ENCODE results near the gene SBF1.
A peak's percentile ranks its signal among the peaks of the same experiment; 100 is the strongest.
"Not testable (repeated sequence)": the region's sequence is repeated elsewhere in the genome, so short reads cannot be mapped to it uniquely, and the experiment has no call there.

SBF1 gene

DNA sequence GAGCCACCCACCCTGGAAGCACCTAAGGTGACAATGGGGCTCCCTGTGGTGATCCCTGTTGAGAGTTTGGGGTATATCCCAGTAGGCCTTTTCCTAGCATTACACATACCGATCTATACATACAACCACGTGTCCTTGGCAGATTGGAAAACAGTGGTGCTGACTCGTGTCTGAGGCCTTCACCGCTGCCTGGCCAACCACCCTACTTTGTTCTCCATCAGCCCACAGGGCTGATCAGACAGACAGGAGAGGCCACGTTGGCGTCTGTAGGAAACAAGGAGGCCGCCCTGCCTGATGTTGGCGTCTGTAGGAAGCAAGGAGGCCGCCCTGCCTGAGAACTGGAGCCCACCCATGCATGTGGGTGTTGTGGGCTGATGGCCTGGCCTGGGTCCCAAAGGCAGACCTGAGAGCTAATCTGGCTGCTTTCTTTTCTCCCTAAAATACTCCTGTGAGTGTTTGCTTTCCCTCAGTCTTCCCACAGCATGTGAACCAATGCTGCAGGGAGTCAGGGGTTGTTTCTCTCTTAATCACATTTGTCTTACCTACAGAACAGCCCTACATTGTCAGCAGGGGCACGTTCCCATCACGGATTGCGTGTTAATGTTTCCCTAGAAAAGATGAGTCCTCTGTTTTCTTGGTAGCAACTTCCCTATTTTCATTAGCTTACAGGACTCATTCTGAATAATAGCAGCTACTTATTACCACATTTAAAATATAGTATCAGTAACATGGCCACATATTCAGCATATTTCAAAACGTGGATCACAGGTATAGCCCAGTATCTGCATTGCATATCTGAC, 57.2 kb downstream of the SBF1 start:
- Histone ChIP-seq H3K4me1 (ENCODE audit: control insufficient read depth, insufficient read depth, low read length) (no peaks in the 10 kb centered on the region), H3K27ac (ENCODE audit: low read depth, low read length) (no peak overlapping the region), H3K36me3 (ENCODE audit: control insufficient read depth, insufficient read depth, low read length) (peaks cover 80% of the 10 kb centered on the region), H3K4me3 (ENCODE audit: low read depth, low read length) (no peak overlapping the region), H3K9ac (ENCODE audit: low read length) (no peak overlapping the region), H3K9me3 (ENCODE audit: control insufficient read depth, insufficient read depth, low read depth, low read length) (no peaks in the 10 kb centered on the region), H3K27me3 (ENCODE audit: control insufficient read depth, insufficient read depth, low read length) (no peaks in the 10 kb centered on the region)

- Histone ChIP-seq H3K9ac (ENCODE audit: low read length) (no peak overlapping the region), H3K36me3 (ENCODE audit: control insufficient read depth, insufficient read depth, low read length) (peaks cover 74% of the 10 kb centered on the region), H3K27me3 (ENCODE audit: control insufficient read depth, insufficient read depth, low read length) (no peaks in the 10 kb centered on the region), H3K9me3 (ENCODE audit: control insufficient read depth, insufficient read depth, low read depth, low read length) (no peaks in the 10 kb centered on the region), H3K27ac (ENCODE audit: low read depth, low read length) (no peak overlapping the region), H3K4me3 (ENCODE audit: low read depth, low read length) (no peak overlapping the region), H3K4me1 (ENCODE audit: control insufficient read depth, insufficient read depth, low read length) (no peaks in the 10 kb centered on the region)
Measured at GRCh38 chr22:50416996-50417395, 57.8 kb downstream of the SBF1 start.

DNA sequence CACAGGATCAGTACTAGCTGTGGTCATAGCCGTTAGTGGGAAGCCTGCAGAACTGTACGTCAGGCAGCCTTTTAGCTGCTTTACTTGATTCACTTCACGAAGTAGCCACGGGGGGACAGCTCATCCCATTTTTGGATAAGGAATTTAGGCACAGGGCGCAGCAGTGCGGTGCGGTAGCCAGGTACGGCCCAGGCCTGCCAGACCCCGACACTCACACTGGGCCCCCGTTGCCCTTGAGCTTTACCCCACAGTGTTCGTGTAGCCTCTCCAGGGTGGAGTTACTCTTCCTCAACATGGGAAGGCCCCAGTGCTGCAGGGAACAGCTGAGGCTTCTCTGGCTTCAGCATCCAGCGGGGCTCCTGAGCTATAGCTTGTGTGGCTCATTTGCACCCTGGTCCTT, 59.4 kb downstream of the SBF1 start:
- Histone ChIP-seq H3K9me3 (ENCODE audit: control insufficient read depth, insufficient read depth, low read depth, low read length) (no peaks in the 10 kb centered on the region), H3K4me3 (ENCODE audit: low read depth, low read length) (no peak overlapping the region), H3K4me1 (ENCODE audit: control insufficient read depth, insufficient read depth, low read length) (no peaks in the 10 kb centered on the region), H3K27ac (ENCODE audit: low read depth, low read length) (no peak overlapping the region), H3K9ac (ENCODE audit: low read length) (no peak overlapping the region), H3K36me3 (ENCODE audit: control insufficient read depth, insufficient read depth, low read length) (peaks cover 65% of the 10 kb centered on the region), H3K27me3 (ENCODE audit: control insufficient read depth, insufficient read depth, low read length) (no peaks in the 10 kb centered on the region)

GRCh38 chr22:50414476-50415248, 60.2 kb downstream of the SBF1 start:
- Histone ChIP-seq H3K4me1 (ENCODE audit: control insufficient read depth, insufficient read depth, low read length) (no peaks in the 10 kb centered on the region), H3K27ac (ENCODE audit: low read depth, low read length) (no peak overlapping the region), H3K36me3 (ENCODE audit: control insufficient read depth, insufficient read depth, low read length) (peaks cover 57% of the 10 kb centered on the region), H3K4me3 (ENCODE audit: low read depth, low read length) (no peak overlapping the region), H3K27me3 (ENCODE audit: control insufficient read depth, insufficient read depth, low read length) (no peaks in the 10 kb centered on the region), H3K9me3 (ENCODE audit: control insufficient read depth, insufficient read depth, low read depth, low read length) (no peaks in the 10 kb centered on the region), H3K9ac (ENCODE audit: low read length) (no peak overlapping the region)

- not testable (repeated sequence) for H3K9ac ChIP-seq (ENCODE audit: low read length); H3K27me3 ChIP-seq (ENCODE audit: control insufficient read depth, insufficient read depth, low read length); H3K4me3 ChIP-seq (ENCODE audit: low read depth, low read length); H3K4me1 ChIP-seq (ENCODE audit: control insufficient read depth, insufficient read depth, low read length); H3K27ac ChIP-seq (ENCODE audit: low read depth, low read length); H3K9me3 ChIP-seq (ENCODE audit: control insufficient read depth, insufficient read depth, low read depth, low read length)
- H3K36me3 ChIP-seq (ENCODE audit: control insufficient read depth, insufficient read depth, low read length) = peaks cover 32% of the 10 kb centered on the region
Measured at GRCh38 chr22:50408954-50409353, 65.9 kb downstream of the SBF1 start.

GRCh38 chr22:50408311-50408710, 66.5 kb downstream of the SBF1 start:
- no peaks in the 10 kb centered on the region for H3K4me1 ChIP-seq (ENCODE audit: control insufficient read depth, insufficient read depth, low read length)
- no peaks in the 10 kb centered on the region for H3K27me3 ChIP-seq (ENCODE audit: control insufficient read depth, insufficient read depth, low read length)
- peak overlapping the region; percentile 31 for H3K9ac ChIP-seq (ENCODE audit: low read length)
- peaks cover 28% of the 10 kb centered on the region for H3K36me3 ChIP-seq (ENCODE audit: control insufficient read depth, insufficient read depth, low read length)
- no peaks in the 10 kb centered on the region for H3K9me3 ChIP-seq (ENCODE audit: control insufficient read depth, insufficient read depth, low read depth, low read length)
- no peak overlapping the region for H3K27ac ChIP-seq (ENCODE audit: low read depth, low read length)
- no peak overlapping the region for H3K4me3 ChIP-seq (ENCODE audit: low read depth, low read length)

DNA sequence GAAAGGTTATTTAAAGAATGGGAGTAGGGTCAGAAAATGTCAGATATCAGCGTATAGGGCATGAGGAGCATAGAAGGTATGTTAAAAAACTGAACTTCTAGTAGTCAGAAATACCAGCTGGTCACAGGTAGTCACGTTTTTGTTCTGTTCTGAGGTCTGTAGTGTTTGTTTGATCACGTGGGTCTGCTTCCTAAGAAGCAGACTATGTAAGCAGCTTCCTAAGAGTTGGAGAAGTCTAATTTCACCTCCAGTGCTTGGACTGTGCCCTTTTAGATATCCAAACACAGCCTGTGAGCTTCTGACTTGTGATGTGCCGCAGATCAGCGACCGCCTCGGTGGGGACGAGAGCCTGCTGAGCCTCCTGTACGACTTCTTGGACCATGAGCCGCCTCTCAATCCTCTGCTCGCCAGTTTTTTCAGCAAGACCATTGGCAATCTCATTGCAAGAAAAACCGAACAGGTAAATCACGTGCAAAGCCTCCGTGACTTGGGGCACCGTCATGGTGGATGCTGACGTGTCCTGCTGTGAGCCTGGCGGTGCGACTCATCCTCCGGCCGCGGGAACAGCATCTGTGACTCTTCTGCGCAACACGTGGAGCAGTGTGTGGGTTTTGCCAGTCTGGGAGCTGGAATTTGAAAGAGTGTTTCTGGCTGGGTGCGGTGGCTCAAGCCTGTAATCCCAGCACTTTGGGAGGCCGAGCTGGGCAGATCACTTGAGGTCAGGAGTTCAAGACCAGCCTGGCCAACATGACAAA, 68.2 kb downstream of the SBF1 start:
- Histone ChIP-seq H3K27ac (ENCODE audit: low read depth, low read length) (no peak overlapping the region), H3K9ac (ENCODE audit: low read length) (no peak overlapping the region), H3K36me3 (ENCODE audit: control insufficient read depth, insufficient read depth, low read length) (peaks cover 32% of the 10 kb centered on the region), H3K27me3 (ENCODE audit: control insufficient read depth, insufficient read depth, low read length) (no peaks in the 10 kb centered on the region), H3K9me3 (ENCODE audit: control insufficient read depth, insufficient read depth, low read depth, low read length) (no peaks in the 10 kb centered on the region), H3K4me1 (ENCODE audit: control insufficient read depth, insufficient read depth, low read length) (no peaks in the 10 kb centered on the region), H3K4me3 (ENCODE audit: low read depth, low read length) (no peak overlapping the region)

GRCh38 chr22:50403701-50404101, 71.1 kb downstream of the SBF1 start:
- H3K36me3 ChIP-seq (ENCODE audit: control insufficient read depth, insufficient read depth, low read length) = peaks cover 41% of the 10 kb centered on the region
- peaks cover 4% of the 10 kb centered on the region; the same call in 1 of the 2 replicates for H3K4me1 ChIP-seq (ENCODE audit: control insufficient read depth, insufficient read depth, low read length)
- H3K4me3 ChIP-seq (ENCODE audit: low read depth, low read length) = no peak overlapping the region
- no peak overlapping the region for H3K9ac ChIP-seq (ENCODE audit: low read length)
- H3K27me3 ChIP-seq (ENCODE audit: control insufficient read depth, insufficient read depth, low read length) = no peaks in the 10 kb centered on the region
- no peak overlapping the region for H3K27ac ChIP-seq (ENCODE audit: low read depth, low read length)
- no peaks in the 10 kb centered on the region for H3K9me3 ChIP-seq (ENCODE audit: control insufficient read depth, insufficient read depth, low read depth, low read length)

DNA sequence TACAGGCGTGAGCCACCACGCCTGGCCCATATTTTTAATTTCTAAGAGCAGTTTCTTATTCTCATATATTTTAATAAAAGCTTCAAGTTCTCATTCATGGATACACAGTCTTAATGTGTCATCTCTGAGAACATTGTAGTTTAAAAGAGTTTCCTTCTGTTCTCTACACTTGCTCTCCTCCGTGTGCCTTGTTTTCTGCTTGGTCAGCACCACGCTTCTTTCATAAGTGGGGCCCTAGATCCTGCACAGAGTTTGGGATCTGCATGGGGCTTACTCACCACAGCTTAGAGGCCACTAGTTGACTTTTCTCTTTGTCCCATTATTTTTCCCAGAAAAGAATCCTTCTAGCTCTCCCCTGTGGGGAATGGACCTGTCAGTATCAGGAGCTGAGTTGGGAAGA, 72.9 kb downstream of the SBF1 start:
- H3K9ac ChIP-seq (ENCODE audit: low read length) = no peak overlapping the region
- no peak overlapping the region for H3K27ac ChIP-seq (ENCODE audit: low read depth, low read length)
- H3K4me1 ChIP-seq (ENCODE audit: control insufficient read depth, insufficient read depth, low read length) = peaks cover 9% of the 10 kb centered on the region
- no peaks in the 10 kb centered on the region for H3K27me3 ChIP-seq (ENCODE audit: control insufficient read depth, insufficient read depth, low read length)
- H3K36me3 ChIP-seq (ENCODE audit: control insufficient read depth, insufficient read depth, low read length) = peaks cover 27% of the 10 kb centered on the region
- H3K9me3 ChIP-seq (ENCODE audit: control insufficient read depth, insufficient read depth, low read depth, low read length) = no peaks in the 10 kb centered on the region
- H3K4me3 ChIP-seq (ENCODE audit: low read depth, low read length) = no peak overlapping the region

DNA sequence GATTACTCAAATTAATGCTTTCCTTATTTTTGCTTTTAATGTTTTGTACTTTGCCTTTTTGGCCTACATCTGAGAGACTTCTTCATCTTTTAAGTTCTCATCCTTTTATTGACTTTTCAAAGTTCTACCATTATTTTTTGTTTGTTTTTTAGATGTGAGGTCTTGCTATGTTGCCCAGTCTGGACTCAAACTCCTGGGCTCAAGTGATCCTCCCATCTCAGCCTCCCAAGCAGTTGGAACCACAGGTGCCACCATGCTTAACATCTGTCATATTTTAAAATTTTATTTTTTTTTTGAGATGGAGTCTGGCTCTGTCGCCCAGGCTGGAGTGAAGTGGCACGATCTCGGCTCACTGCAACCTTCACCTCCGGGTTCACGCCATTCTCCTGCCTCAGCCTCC, 73.9 kb downstream of the SBF1 start:
- Histone ChIP-seq H3K4me3 (ENCODE audit: low read depth, low read length) (no peak overlapping the region), H3K27ac (ENCODE audit: low read depth, low read length) (no peak overlapping the region), H3K27me3 (ENCODE audit: control insufficient read depth, insufficient read depth, low read length) (no peaks in the 10 kb centered on the region), H3K4me1 (ENCODE audit: control insufficient read depth, insufficient read depth, low read length) (peaks cover 15% of the 10 kb centered on the region), H3K9ac (ENCODE audit: low read length) (no peak overlapping the region), H3K9me3 (ENCODE audit: control insufficient read depth, insufficient read depth, low read depth, low read length) (no peaks in the 10 kb centered on the region), H3K36me3 (ENCODE audit: control insufficient read depth, insufficient read depth, low read length) (peaks cover 19% of the 10 kb centered on the region)

- peaks cover 20% of the 10 kb centered on the region for H3K36me3 ChIP-seq (ENCODE audit: control insufficient read depth, insufficient read depth, low read length)
- peaks cover 15% of the 10 kb centered on the region for H3K4me1 ChIP-seq (ENCODE audit: control insufficient read depth, insufficient read depth, low read length)
- no peak overlapping the region for H3K4me3 ChIP-seq (ENCODE audit: low read depth, low read length)
- no peaks in the 10 kb centered on the region for H3K27me3 ChIP-seq (ENCODE audit: control insufficient read depth, insufficient read depth, low read length)
- no peaks in the 10 kb centered on the region for H3K9me3 ChIP-seq (ENCODE audit: control insufficient read depth, insufficient read depth, low read depth, low read length)
- H3K27ac ChIP-seq (ENCODE audit: low read depth, low read length) = no peak overlapping the region
- H3K9ac ChIP-seq (ENCODE audit: low read length) = no peak overlapping the region
Measured at GRCh38 chr22:50400406-50400805, 74.4 kb downstream of the SBF1 start.
